SK-N-MC (cell line): ENCODE results near the gene TTC17.

Source experiments
- DNase-seq: peaks from one replicate; pipeline ENCODE4 v3.0.0-alpha.2; 2011; ENCODE audit warnings: low read depth, low spot score
- H3K27ac ChIP-seq: fragments of 200-600 bp; sonication (generic); 2 replicates; pipeline ENCODE4 v1.5.1; 2016; ENCODE audit warnings: mixed run types
- H3K36me3 ChIP-seq: fragments of 200-600 bp; sonication (generic); 2 replicates; pipeline ENCODE4 v1.6.1; 2017; ENCODE audit warnings: antibody characterized with exemption, low read length, mixed read lengths; ENCODE audit not compliant: insufficient read depth
- H3K4me3 ChIP-seq: fragments of 200-600 bp; sonication (generic); 2 replicates; pipeline ENCODE4 v1.5.1; 2016
- H3K9ac ChIP-seq: fragments of 200-600 bp; sonication (generic); 2 replicates; pipeline ENCODE4 v1.8.0; 2017; ENCODE audit warnings: mixed run types, mixed read lengths; ENCODE audit not compliant: insufficient read length
- H3K9me3 ChIP-seq: fragments of 200-600 bp; sonication (generic); 2 replicates; pipeline ENCODE4 v1.6.1; 2017; ENCODE audit warnings: low read depth, mild to moderate bottlenecking, antibody characterized with exemption, low read length, moderate library complexity, mixed read lengths
- EZH2 ChIP-seq: fragments of 200-600 bp; sonication (generic); IDR thresholded peaks from one replicate; pipeline ENCODE4 v1.6.1; 2017; ENCODE audit warnings: antibody characterized with exemption
- FOXP2 ChIP-seq: optimal IDR thresholded peaks from 2 replicates; pipeline ENCODE3; 2011; ENCODE audit warnings: mild to moderate bottlenecking, moderate library complexity; ENCODE audit not compliant: insufficient read depth; ENCODE audit errors: extremely low read length, control extremely low read depth
- POLR2AphosphoS5 ChIP-seq: IDR thresholded peaks from 2 replicates; pipeline ENCODE4 v1.6.1; 2012; ENCODE audit warnings: mild to moderate bottlenecking, low read depth, low read length, borderline replicate concordance

TTC17 gene

DNA sequence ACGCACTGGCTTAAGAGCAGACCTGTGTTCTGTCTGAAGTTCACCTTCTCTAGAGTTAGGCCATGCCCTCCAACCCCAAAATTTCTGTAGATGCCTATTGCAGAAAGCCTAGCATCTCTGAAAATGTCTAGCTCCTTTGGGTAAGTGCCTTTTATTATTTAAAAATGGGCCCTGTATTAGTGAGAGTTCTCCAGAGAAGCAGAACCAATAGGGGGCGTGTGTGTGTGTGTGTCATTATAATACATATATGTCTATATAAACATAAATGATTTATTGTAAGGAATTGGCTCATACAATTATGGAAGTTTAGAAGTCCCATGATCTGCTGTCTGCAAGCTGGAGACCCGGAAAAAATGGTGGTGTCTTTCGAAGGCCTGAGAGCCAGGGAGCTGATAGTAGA is 144.7 kb downstream of the TTC17 start:
- Histone ChIP-seq H3K9me3 (no peaks in the 10 kb centered on the region), H3K36me3 (no peaks in the 10 kb centered on the region), H3K4me3 (no peak overlapping the region), H3K27ac (no peak overlapping the region), H3K9ac (no peak overlapping the region)
- DNase-seq = no peak
- TF ChIP-seq POLR2AphosphoS5 (no peak), FOXP2 (no peak), EZH2 (no peak)

DNA sequence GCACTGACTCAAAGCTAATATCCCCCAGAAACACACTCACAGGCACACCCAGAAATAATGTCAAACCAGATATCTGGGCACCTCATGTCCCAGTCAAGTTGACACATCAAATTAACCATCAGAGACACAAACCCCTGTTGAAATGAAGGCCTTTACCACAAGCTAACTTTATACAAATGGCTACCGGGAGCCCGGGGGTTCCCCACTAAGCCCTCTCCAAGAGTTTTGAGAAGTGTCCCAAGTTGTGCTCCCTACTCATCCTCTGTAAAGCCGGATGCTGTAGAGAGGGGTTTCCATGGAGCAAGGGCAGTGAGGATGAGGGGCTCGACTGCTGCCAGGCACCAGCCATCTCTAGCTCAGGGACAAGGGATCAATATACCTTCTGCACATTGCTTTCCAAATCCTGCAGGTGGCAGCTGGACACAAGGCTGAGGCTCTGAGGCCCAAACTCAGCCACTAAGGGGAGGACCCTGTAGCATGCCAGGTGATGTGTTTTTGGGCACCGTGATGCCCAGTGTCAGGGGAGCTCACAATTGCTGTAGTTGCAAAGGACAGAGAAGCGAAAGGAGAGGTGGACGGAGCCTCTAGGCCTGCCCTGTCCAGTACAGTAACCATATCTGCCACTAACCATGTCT is 145.7 kb downstream of the TTC17 start:
- Histone ChIP-seq H3K9ac (no peak overlapping the region), H3K27ac (no peak overlapping the region), H3K4me3 (no peak overlapping the region), H3K9me3 (no peaks in the 10 kb centered on the region), H3K36me3 (no peaks in the 10 kb centered on the region)
- TF ChIP-seq FOXP2 = no peak
- no peak for DNase-seq

DNA sequence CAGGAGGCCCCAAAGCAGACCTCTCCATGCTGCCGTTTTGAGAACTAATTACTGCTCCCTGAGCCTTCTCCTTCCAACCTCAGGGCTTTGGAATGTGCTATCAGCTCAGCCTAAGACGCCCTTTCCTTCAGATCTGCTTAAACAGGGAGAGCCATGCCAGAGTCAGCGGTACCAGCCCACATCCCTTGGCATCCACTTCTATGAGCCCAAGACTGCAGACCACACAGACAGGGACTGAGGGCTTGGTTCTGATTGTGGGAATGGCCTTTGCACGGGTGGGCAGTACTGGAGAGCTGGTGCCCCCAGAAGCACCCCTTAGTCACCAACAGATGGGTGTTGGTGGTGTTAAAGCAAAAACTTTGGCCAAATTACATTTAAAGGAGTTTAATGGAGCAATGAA is 146.5 kb downstream of the TTC17 start:
- Histone ChIP-seq H3K27ac (no peak overlapping the region), H3K9ac (no peak overlapping the region), H3K4me3 (no peak overlapping the region), H3K9me3 (no peaks in the 10 kb centered on the region), H3K36me3 (no peaks in the 10 kb centered on the region)
- no peak for DNase-seq
- no peak for TF ChIP-seq FOXP2
- no peak for TF ChIP-seq POLR2AphosphoS5

DNA sequence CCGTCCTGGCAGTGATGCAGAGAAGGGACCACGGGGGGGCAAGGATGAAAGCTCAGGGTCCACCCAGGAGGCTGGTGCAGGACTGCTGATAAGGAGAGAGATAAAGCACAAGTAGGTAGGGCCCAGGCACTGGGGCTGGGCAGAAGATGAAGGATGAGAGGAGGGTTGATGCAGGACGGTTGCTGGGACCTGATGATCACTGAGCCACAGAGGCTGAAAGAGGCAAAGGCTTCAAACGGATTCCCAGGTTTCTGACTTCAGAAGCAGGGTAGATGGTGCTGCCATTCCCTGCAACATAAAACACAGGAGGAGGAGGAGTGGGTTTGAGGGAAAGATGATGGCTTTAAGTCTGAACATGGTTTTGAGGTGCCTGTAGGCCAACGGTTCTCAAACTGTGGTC is 148.5 kb downstream of the TTC17 start:
- TF ChIP-seq FOXP2 (no peak), POLR2AphosphoS5 (no peak), EZH2 (no peak)
- Histone ChIP-seq H3K36me3 (no peaks in the 10 kb centered on the region), H3K9me3 (no peaks in the 10 kb centered on the region), H3K27ac (no peak overlapping the region), H3K4me3 (no peak overlapping the region), H3K9ac (no peak overlapping the region)
- DNase-seq = no peak

DNA sequence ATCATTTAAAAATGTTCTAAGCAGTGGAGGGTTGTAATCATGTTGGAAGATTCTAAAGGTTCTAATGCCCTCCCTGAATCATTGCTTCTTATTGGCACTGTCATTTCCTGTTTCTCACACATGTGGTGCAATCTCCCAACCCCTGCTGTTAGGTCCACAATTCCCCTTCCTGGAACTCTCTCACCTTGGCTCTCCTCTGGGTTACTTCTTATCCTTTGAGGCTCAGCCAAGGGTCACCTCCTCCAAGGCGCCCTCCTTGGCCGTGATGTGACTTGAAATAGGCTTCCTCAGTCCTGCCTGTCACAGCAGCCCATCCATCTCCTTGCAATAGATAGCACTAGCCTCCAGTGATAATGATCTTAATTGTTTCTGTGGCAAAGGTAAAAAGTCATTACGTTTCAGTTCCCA is 149.8 kb downstream of the TTC17 start:
- Histone ChIP-seq H3K9ac (no peak overlapping the region), H3K27ac (no peak overlapping the region), H3K9me3 (no peaks in the 10 kb centered on the region), H3K36me3 (no peaks in the 10 kb centered on the region), H3K4me3 (no peak overlapping the region)
- no peak for TF ChIP-seq POLR2AphosphoS5
- no peak for TF ChIP-seq FOXP2
- TF ChIP-seq EZH2 = no peak
- DNase-seq = no peak

DNA sequence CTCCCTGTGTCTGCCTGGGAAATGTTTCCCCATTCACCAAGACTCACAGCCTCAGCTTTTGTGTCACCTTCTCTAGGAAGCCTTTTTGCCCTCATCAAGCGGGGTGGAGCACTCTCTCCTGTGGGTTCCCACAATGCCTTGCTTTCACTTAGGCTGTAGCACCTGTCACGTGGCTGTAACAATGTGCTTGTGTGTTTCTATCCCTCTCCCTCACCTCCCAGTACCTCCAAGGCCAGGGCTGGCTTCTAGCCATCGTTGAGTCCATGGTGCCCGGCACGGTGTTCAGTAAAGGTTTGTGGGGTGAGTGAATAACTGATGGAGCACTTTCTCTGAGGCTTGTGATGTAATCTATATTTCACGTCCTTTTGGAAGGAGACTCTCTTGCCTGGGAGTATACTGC is 153.2 kb downstream of the TTC17 start:
- Histone ChIP-seq H3K9me3 (no peaks in the 10 kb centered on the region), H3K27ac (no peak overlapping the region), H3K4me3 (no peak overlapping the region), H3K9ac (no peak overlapping the region), H3K36me3 (no peaks in the 10 kb centered on the region)
- no peak for DNase-seq
- TF ChIP-seq POLR2AphosphoS5 (no peak), FOXP2 (no peak), EZH2 (no peak)

DNA sequence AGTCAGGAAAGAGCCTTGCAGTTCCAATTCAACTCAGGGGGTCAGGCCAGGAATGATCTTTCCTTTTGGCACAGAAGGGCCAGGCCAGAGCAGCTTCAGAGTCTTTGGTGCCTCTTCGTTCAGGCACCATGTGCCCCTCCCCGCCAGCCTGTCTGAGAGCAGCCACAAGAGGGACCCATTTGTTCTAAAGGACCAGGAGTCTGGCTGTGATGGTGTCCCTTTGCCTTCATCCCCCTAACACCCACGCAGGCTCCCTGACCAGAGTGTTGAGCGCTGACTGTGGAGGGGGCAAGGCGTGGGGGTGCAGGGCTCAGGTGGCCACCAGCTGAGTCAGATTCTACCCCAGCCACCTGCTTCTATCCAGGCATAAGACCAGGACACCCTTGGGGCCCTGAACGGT is 156.4 kb downstream of the TTC17 start:
- H3K4me3 ChIP-seq = no peak overlapping the region
- no peak overlapping the region for H3K27ac ChIP-seq
- TF ChIP-seq POLR2AphosphoS5 = no peak
- TF ChIP-seq FOXP2 = no peak
- TF ChIP-seq EZH2 = no peak
- no peak for DNase-seq
- H3K9me3 ChIP-seq = no peaks in the 10 kb centered on the region
- no peaks in the 10 kb centered on the region for H3K36me3 ChIP-seq
- H3K9ac ChIP-seq = no peak overlapping the region

DNA sequence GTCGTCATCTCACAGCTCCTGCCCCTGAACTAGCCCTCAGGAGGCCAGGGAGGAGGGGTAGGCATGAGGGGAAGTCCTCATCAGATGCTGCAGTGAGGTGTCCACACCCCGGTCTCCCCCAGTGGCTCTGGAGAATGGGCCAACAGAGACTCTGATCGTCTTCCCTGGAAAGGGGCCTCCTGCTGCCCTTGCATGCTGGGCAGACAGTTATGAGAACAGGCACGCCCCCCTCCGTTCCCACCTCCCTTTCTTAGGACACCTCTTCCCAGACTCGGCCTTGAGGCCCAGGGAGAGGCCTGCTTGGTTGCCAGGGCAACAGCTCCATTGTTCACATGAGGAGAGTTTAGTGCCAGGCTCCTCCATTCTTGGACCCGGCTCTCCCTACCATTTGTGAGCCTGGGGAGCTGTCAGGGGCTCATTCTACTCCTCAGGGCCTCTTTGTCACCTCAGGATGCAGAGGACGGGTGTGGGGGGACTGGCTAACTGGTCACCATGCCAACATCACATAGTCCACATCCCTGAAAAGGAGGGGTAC is 157.7 kb downstream of the TTC17 start:
- TF ChIP-seq POLR2AphosphoS5 (no peak), FOXP2 (no peak), EZH2 (no peak)
- H3K4me3 ChIP-seq = no peak overlapping the region
- H3K36me3 ChIP-seq = no peaks in the 10 kb centered on the region
- H3K9me3 ChIP-seq = no peaks in the 10 kb centered on the region
- H3K9ac ChIP-seq = no peak overlapping the region
- DNase-seq = no peak
- no peak overlapping the region for H3K27ac ChIP-seq

DNA sequence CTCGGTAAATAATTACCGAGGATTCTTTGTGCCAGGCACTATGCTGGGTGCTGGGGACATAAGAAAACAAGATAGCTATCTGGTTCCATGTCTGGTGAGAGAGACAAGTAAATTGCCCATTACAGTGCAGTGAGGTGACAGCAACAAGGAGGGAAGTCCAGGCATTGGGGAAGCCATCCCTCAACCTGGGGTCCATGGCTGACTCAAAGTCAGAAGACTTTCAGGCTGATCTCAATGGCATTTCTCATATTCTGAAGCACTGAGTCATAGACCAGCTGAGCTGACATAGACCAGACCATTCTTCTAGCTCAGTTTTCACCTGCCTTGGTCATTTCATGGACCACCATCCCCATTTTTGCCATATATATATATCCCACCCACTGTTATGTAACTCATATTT is 158.8 kb downstream of the TTC17 start:
- H3K4me3 ChIP-seq = no peak overlapping the region
- DNase-seq = no peak
- H3K9me3 ChIP-seq = no peaks in the 10 kb centered on the region
- TF ChIP-seq FOXP2 (no peak), EZH2 (no peak), POLR2AphosphoS5 (no peak)
- H3K27ac ChIP-seq = no peak overlapping the region
- H3K9ac ChIP-seq = no peak overlapping the region
- H3K36me3 ChIP-seq = no peaks in the 10 kb centered on the region
